Activated CD4-positive, alpha-beta memory T cell treated with anti-CD3 and anti-CD28 coated beads, Interleukin-2, amount 10 ng/mL, durations not matched to agents 7 days and 5 days (primary cell): ENCODE results near the gene FUT2. TPM values are rescaled to one million over a fixed set of nuclear protein-coding genes. Genes with fewer than 3 reads are reported as not detected.
"Not testable (repeated sequence)": the region's sequence is repeated elsewhere in the genome, so short reads cannot be mapped to it uniquely, and the experiment has no call there.

ENCODE experiments used
- CTCF ChIA-PET: fragments of 350-600 bp; sonication (Branson Sonifier 250); formaldehyde crosslinking; loops from one replicate; lab custom pipeline; 2021; ENCODE audit warnings: antibody characterized with exemption, inconsistent platforms; lab: Charles Lee
- POLR2A ChIA-PET: fragments of 350-600 bp; sonication (Branson Sonifier 250); formaldehyde crosslinking; loops from one replicate; lab custom pipeline; 2021; ENCODE audit warnings: antibody characterized with exemption; lab: Charles Lee
- DNase-seq: peaks from one replicate; pipeline ENCODE4 v3.0.0-alpha.2; 2020
- H3K27ac Mint-ChIP-seq: one replicate; pipeline ENCODE4 v1.8.0; 2021; ENCODE audit warnings: mild to moderate bottlenecking, mixed read lengths
- H3K27me3 Mint-ChIP-seq: one replicate; pipeline ENCODE4 v1.8.0; 2021; ENCODE audit warnings: mixed read lengths
- H3K36me3 Mint-ChIP-seq: one replicate; pipeline ENCODE4 v1.8.0; 2021; ENCODE audit warnings: low read depth, mixed read lengths
- H3K4me1 Mint-ChIP-seq: one replicate; pipeline ENCODE4 v1.8.0; 2021; ENCODE audit warnings: mixed read lengths
- H3K4me3 Mint-ChIP-seq: one replicate; pipeline ENCODE4 v1.8.0; 2021; ENCODE audit warnings: mild to moderate bottlenecking, mixed read lengths
- H3K9me3 Mint-ChIP-seq: one replicate; pipeline ENCODE4 v1.8.0; 2021; ENCODE audit warnings: mixed read lengths
- total RNA-seq, 2 experiments: library from RNA; stranded (reverse); gene quantifications; one replicate each; pipeline ENCODE4 v1.2.3, GENCODE V29; 2021

FUT2 gene
- not detected for total RNA-seq

DNA sequence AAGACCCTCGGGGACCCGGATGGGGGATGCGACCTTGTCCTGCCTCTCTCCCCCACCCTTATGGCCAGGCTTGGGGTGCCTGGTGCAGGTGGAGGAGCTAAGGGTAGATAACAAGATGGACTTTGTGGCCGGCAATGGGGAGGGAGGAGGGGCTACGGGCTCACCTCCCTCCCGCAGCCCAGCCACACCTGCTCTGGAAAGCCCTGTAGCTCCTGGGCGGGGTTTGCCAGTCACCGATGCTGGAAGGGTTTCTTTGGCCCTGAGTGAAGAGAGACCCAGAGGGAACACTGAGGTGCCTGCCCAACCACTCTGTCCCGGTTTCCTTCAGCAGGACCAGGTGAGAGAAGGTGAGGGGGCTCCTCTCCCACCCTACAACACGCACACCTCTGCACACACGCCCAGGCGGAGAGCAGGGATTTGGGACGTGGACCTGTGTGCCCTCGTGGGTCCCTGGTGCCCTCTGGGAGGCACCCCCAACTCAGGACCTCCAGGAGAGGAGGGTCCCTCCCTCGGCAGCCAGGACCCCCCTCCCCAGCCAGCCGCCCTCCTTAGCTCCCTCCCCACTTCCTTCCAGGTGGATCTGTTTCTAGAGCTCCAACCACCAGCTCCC is at the start of gene FUT2:
Gene FUT2, plus strand, starts transcription at position 229 of the 610 bp plus-strand sequence. CDS start 6,986 bp downstream, outside the sequence.
- CTCF ChIA-PET = interaction anchor here (1.7 kb wide), 1 partner anchor 21 kb away, joined by 5 read pairs; no protein-coding TSS in a partner anchor
- DNase-seq = no peak

DNA sequence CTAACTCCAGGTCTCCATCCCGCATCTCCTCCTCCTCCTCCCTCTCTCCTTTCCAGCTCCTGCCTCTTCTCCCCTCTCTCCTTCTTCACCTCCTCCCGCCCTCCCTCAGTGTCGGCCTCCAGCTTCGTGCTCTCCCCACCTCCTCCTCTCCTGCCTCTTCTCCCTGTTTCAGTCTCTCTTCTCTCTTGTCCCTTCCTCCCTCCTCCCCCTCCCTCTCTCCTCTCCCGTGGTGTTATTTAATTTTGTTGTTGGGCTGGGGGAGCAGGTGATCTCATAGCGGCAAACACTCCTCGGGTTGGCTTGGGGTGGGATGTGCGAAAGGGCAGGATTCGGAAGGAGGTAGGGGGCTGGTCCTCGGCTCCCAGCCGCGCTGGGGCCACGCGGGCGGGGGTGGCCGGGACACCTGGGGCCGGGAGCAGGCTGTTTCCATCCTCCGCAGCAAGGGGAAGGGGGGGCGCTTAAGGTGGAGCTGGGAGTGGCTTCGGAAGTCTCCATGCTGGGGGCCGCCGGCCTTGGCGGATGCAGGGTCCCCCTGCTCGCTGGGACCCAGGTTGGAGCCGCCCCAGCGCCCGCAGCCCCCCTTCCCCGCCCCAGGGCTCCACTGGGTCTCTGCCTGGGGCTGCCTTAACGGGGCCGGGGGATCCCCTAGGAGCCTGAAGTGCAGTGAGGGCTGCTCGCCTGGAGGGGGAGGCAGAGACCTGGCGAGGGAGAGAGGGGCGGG is 49.6 kb upstream of the FUT2 start, which contains the start of gene CA11:
Gene CA11, minus strand, starts transcription at position 187 of the 721 bp plus-strand sequence. CDS start 555 bp downstream, outside the sequence.
- peak; percentile 92 for DNase-seq
- peaks cover 6% of the 10 kb centered on the region for H3K27me3 Mint-ChIP-seq
- CTCF ChIA-PET = interaction anchor here (0.6 to 2.2 kb wide), 17 partner anchors 12 to 347 kb away, joined by 3 to 16 read pairs (median 5); partner anchors contain the start of genes GYS1, HSD17B14 and RUVBL2
- peaks cover 46% of the 10 kb centered on the region for H3K4me1 Mint-ChIP-seq
- peak within 1 kb of the TSS; percentile 77 for H3K4me3 Mint-ChIP-seq
- POLR2A ChIA-PET = interaction anchor here (0.9 to 2.7 kb wide), 10 partner anchors 9 to 324 kb away, joined by 3 to 21 read pairs (median 4); partner anchors contain the start of genes DBP, RPL18 and SPHK2
- no peaks in the 10 kb centered on the region for H3K9me3 Mint-ChIP-seq
- peak within 1 kb of the TSS; percentile 73 for H3K27ac Mint-ChIP-seq
- H3K36me3 Mint-ChIP-seq = no peaks in the 10 kb centered on the region

More for the DNA sequence above, at the start of gene FUT2:
- POLR2A ChIA-PET = interaction anchor here (1.1 kb wide), 2 partner anchors 14 to 20 kb away, joined by 3 read pairs; no protein-coding TSS in a partner anchor
- Mint-ChIP-seq H3K4me1 (peaks cover 6% of the 10 kb centered on the region), H3K4me3 (no peak within 1 kb of the TSS), H3K27ac (no peak within 1 kb of the TSS), H3K27me3 (peaks cover 13% of the 10 kb centered on the region), H3K9me3 (no peaks in the 10 kb centered on the region), H3K36me3 (no peaks in the 10 kb centered on the region)

DNA sequence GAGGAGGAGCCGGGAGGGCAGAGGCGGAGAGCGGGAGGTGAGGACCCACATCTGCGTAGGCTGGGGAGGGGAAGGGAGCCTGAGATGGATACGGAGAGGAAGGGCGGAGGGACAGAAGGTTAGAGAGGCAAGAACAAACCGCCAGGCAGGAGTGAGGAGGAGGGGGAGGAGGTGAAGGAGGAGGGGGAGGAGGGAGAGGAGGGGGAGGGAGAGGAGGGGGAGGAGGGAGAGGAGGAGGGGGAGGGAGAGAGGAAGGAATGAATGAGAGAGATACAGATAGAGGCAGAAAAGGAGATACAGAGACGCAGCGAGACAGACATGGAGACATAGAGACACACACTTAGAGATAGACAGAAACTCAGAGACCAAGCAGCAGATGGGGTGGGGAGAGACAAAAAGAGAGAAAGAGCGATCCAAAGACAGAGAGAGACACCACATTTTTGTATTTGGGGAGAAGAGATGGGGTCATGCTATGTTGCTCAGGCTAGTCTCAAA is 49.0 kb upstream of the FUT2 start:
- ChIA-PET POLR2A (interaction anchor here (1.0 to 2.7 kb wide), 6 partner anchors 9 to 324 kb away, joined by 3 to 15 read pairs (median 4); partner anchors contain the start of gene DBP), CTCF (interaction anchor here (1.0 to 2.2 kb wide), 3 partner anchors 13 to 347 kb away, joined by 3 to 9 read pairs (median 5); partner anchors contain the start of genes GYS1 and RUVBL2)
- H3K27me3 Mint-ChIP-seq = peaks cover 6% of the 10 kb centered on the region
- no peaks in the 10 kb centered on the region for H3K9me3 Mint-ChIP-seq
- no peak for DNase-seq
- no peaks in the 10 kb centered on the region for H3K36me3 Mint-ChIP-seq
- peaks cover 46% of the 10 kb centered on the region for H3K4me1 Mint-ChIP-seq
- peak overlapping the region; percentile 9 for H3K27ac Mint-ChIP-seq
- peak overlapping the region; percentile 53 for H3K4me3 Mint-ChIP-seq

DNA sequence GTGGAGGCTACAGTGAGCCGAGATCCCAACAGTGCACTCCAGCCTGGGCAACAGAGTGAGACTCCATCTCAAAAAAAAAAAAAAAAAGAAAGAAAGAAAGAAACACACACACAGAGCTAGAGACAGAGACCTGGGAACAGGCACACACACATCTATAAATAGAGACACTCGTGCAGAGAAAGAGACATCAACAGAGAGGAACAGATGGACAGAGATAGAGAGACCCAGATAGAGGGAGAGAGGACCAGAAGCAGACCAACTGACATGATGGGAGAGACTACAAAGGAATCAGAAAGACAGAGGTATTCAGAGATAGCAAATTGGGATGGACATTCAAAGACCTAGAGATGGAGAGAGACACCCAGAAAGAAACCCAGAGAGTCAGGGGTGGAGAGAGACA is 47.6 kb upstream of the FUT2 start:
- POLR2A ChIA-PET = no interaction called here
- H3K4me3 Mint-ChIP-seq = no peak overlapping the region
- H3K27ac Mint-ChIP-seq = peak overlapping the region; percentile 11

DNA sequence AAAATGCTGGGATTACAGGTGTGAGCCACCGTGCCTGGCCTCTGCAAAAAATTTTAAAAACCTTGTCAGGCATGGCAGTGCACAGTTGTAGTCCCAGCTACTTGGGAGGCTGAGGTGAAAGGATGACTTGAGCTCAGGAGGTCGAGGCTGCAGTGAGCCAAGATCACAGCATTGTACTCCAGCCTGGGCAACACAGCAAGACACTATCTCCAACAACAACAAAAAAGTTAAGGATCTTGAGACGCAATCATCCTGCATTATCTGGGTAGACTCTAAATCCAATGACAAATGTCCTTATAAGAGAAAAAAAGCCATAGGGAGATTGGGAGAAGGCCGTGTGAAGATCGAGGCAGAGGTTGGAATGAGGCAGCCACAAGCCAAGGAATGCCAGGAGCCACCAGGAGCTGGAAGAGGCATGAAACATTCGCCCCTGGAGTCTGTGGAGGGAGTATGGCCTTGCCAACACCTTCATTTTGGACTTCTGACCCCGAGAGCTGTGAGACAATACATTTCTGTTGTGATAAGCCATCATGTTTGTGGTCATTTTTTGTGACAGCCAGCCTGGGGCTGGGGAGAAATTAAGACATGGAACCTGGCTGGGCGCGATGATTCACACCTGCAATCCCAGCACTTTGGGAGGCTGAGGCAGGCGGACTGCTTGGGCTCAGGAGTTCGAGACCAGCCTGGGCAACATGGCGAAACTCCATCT is 44.6 kb upstream of the FUT2 start:
- Mint-ChIP-seq H3K36me3 (no peaks in the 10 kb centered on the region), H3K4me1 (peaks cover 39% of the 10 kb centered on the region), H3K27ac (no peak overlapping the region), H3K9me3 (no peaks in the 10 kb centered on the region), H3K27me3 (peaks cover under 1% of the 10 kb centered on the region), H3K4me3 (no peak overlapping the region)
- no peak for DNase-seq
- ChIA-PET POLR2A (no interaction called here), CTCF (no interaction called here)

More for the DNA sequence above, 47.6 kb upstream of the FUT2 start:
- no peaks in the 10 kb centered on the region for H3K9me3 Mint-ChIP-seq
- CTCF ChIA-PET = interaction anchor here (0.7 kb wide), 2 partner anchors 182 to 1342 kb away, joined by 3 read pairs; no protein-coding TSS in a partner anchor
- H3K4me1 Mint-ChIP-seq = peaks cover 52% of the 10 kb centered on the region
- DNase-seq = no peak
- no peaks in the 10 kb centered on the region for H3K36me3 Mint-ChIP-seq
- H3K27me3 Mint-ChIP-seq = peaks cover 6% of the 10 kb centered on the region

DNA sequence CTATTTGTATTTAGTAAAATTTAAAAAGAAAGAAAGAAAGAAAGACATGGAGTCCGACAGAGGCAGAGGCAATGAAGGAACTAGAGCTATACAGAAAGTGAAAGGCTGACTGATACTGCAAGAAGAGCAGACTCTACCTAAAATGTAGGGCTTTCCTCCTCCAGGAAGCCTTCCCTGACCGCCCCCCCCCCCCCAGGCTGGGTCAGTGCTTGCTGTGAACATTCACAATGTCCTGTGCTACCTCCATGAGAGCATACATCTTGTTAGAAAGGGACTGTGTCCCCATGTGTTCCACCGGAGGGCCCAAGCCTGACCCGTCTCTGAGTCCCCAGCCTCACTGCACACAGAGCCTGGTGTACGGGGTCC is 44.1 kb upstream of the FUT2 start:
- Mint-ChIP-seq H3K4me1 (peaks cover 36% of the 10 kb centered on the region), H3K4me3 (no peak overlapping the region), H3K36me3 (no peaks in the 10 kb centered on the region), H3K27me3 (peaks cover 2% of the 10 kb centered on the region), H3K9me3 (no peaks in the 10 kb centered on the region), H3K27ac (no peak overlapping the region)
- no peak for DNase-seq
- ChIA-PET CTCF (no interaction called here), POLR2A (no interaction called here)

DNA sequence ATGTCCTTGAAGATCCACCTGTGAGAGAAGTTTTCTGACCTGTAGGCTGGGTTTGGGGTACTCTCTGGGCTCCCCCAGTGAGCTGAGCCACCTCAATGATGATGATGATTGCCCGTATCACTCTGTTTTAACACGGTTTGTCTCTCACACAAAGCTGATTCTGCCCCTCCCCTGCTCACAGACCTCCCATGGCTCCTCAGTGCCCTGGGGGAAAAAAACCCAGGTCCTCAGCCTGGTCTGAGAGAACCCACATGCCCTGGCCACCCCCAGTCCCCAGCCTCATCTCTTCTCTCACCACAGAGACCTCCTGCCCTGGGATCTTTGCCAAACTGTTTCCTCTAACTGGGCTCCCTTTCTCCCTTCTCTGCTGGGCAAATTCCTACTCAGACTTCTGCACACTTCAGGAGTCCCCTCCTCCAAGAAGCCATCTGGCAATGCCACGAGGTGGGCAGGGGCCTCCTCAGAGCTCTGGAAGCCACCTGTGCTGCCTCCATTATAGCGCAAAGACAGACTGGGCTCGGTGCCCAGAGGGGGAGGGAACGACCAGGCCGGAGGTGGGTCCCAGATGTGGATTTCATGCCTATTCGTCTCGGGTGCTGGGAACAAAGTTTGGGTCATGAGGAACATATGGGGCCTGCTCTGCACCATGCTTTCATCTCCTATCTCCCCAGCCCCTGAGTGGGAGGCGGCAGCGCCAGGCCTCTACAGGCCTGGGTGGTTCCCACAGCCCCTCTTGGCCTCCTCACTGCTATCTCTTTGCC is 41.3 kb upstream of the FUT2 start:
- H3K36me3 Mint-ChIP-seq = no peaks in the 10 kb centered on the region
- no peak overlapping the region for H3K27ac Mint-ChIP-seq
- CTCF ChIA-PET = no interaction called here

DNA sequence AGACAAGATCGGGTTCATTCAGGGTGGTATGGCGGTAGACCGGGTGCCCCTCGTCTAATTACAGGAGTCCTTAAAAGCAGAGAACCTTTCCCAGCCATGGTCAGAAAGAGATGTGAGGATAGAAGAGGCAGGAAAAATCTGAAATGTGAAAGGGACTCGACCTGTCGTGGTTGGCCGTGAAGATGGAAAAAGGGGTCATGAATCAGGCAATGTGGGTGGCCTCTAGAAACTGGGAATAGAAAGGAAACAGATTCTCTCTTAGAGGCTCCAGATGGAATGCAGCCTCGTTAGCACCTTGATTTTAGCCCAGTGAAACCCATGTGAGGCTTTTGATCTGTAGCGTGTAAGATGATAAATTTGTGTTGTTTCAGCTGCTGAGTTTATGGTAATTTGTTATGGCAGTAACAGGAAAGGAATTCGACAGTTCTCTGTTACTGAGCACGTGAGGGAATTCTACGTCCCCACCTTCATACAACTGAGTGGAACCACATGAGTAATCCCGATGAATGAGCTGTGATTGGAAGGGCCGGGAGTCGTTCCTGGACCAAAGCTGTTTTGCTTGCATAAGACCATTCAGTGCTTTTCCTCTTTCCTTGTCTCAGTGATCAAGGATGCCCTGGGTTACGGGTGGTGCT is 38.8 kb upstream of the FUT2 start:
- no peak for DNase-seq
- Mint-ChIP-seq H3K4me1 (peaks cover 22% of the 10 kb centered on the region), H3K4me3 (no peak overlapping the region), H3K36me3 (no peaks in the 10 kb centered on the region), H3K9me3 (no peaks in the 10 kb centered on the region), H3K27ac (no peak overlapping the region), H3K27me3 (peaks cover 10% of the 10 kb centered on the region)
- CTCF ChIA-PET = interaction anchor here (0.6 to 2.5 kb wide), 2 partner anchors 18 to 185 kb away, joined by 4 to 8 read pairs; no protein-coding TSS in a partner anchor
- POLR2A ChIA-PET = no interaction called here

More for the DNA sequence above, 41.3 kb upstream of the FUT2 start:
- POLR2A ChIA-PET = no interaction called here
- H3K4me1 Mint-ChIP-seq = peaks cover 20% of the 10 kb centered on the region
- H3K4me3 Mint-ChIP-seq = no peak overlapping the region
- H3K27me3 Mint-ChIP-seq = peaks cover 10% of the 10 kb centered on the region
- DNase-seq = no peak
- H3K9me3 Mint-ChIP-seq = no peaks in the 10 kb centered on the region

DNA sequence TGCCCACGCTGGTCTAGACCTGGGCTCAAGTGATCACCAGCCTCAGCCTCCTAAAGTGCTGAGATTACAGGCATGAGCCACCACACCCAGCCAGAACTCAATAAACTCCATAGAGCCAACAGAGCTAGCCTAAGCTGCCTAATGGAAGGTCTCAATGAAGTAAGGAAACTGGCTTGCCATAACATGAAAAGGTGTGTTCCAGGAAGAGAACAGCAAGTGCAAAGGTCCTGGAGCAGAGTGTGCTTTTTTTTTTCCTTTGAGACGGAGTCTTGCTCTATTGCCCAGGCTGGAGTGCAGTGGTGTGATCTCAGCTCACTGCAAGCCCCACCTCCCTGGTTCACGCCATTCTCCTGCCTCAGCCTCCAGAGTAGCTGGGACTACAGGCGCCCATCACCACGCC is 37.9 kb upstream of the FUT2 start:
- H3K4me1 Mint-ChIP-seq = peaks cover 22% of the 10 kb centered on the region
- H3K9me3 Mint-ChIP-seq, DNase-seq, H3K36me3 Mint-ChIP-seq, H3K4me3 Mint-ChIP-seq, H3K27ac Mint-ChIP-seq: not testable (repeated sequence)
- ChIA-PET POLR2A (interaction anchor here (0.6 kb wide), 1 partner anchor 49 kb away, joined by 3 read pairs; no protein-coding TSS in a partner anchor), CTCF (interaction anchor here (1.9 to 2.5 kb wide), 2 partner anchors 12 to 18 kb away, joined by 5 to 8 read pairs; partner anchors contain the start of gene CA11)
- peaks cover 10% of the 10 kb centered on the region for H3K27me3 Mint-ChIP-seq

DNA sequence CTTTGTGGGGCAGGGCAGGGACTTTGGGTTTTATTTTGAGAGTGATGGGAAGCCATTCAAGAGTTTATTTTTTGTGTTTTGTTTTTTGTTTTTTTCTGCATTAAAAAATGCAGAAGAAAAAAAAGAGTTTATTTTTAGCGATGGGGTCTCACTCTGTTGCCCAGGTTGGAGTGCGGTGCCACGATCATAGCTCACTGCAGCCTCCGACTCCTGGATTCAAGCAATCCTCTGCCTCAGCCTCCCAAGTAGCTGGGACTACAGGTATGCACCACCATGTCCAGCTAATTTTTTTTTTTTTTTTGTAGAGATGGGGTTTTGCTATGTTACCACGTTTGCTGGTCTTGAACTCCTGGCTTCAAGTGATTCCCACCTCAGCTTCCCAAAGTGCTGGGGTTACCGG is 37.3 kb upstream of the FUT2 start:
- H3K9me3 Mint-ChIP-seq = no peaks in the 10 kb centered on the region
- ChIA-PET CTCF (interaction anchor here (1.1 to 2.5 kb wide), 3 partner anchors 13 to 184 kb away, joined by 3 to 8 read pairs (median 5); partner anchors contain the start of gene CA11), POLR2A (no interaction called here)
- no peak overlapping the region for H3K27ac Mint-ChIP-seq
- no peaks in the 10 kb centered on the region for H3K36me3 Mint-ChIP-seq
- peaks cover 10% of the 10 kb centered on the region for H3K27me3 Mint-ChIP-seq
- H3K4me3 Mint-ChIP-seq = no peak overlapping the region
- peaks cover 20% of the 10 kb centered on the region for H3K4me1 Mint-ChIP-seq
- no peak for DNase-seq

DNA sequence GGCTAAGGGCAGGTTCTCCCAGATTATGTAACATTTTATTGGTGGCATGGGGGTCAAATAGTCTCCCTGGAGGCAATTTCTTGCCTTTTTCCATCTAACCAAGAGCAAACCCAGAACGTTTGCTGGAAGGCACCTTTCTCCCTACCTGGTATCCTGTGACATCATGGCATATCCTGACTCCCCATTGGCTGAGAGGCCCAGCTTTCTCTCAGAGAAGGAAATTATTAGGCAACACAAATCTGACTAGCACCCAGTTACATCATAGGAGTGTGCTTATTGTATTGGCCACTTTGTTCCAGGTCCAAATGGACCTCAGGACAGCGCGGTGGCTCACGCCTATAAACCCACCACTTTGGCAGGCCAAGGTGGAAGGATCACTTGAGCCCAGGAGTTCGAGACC is 36.0 kb upstream of the FUT2 start:
- H3K36me3 Mint-ChIP-seq = no peaks in the 10 kb centered on the region
- H3K4me3 Mint-ChIP-seq = no peak overlapping the region
- no peak for DNase-seq
- H3K27me3 Mint-ChIP-seq = peaks cover 10% of the 10 kb centered on the region
- no peaks in the 10 kb centered on the region for H3K9me3 Mint-ChIP-seq
- ChIA-PET CTCF (no interaction called here), POLR2A (no interaction called here)
- peaks cover 17% of the 10 kb centered on the region for H3K4me1 Mint-ChIP-seq
- H3K27ac Mint-ChIP-seq = no peak overlapping the region
